Inferior parietal cortex (tissue), 1 donor: ENCODE measurements around the gene NDUFAF4.

Experiments
- DNase-seq: peaks from one replicate; pipeline ENCODE4 v3.0.0-alpha.2; 2016; ENCODE audit errors: extremely low spot score

NDUFAF4 gene

DNA sequence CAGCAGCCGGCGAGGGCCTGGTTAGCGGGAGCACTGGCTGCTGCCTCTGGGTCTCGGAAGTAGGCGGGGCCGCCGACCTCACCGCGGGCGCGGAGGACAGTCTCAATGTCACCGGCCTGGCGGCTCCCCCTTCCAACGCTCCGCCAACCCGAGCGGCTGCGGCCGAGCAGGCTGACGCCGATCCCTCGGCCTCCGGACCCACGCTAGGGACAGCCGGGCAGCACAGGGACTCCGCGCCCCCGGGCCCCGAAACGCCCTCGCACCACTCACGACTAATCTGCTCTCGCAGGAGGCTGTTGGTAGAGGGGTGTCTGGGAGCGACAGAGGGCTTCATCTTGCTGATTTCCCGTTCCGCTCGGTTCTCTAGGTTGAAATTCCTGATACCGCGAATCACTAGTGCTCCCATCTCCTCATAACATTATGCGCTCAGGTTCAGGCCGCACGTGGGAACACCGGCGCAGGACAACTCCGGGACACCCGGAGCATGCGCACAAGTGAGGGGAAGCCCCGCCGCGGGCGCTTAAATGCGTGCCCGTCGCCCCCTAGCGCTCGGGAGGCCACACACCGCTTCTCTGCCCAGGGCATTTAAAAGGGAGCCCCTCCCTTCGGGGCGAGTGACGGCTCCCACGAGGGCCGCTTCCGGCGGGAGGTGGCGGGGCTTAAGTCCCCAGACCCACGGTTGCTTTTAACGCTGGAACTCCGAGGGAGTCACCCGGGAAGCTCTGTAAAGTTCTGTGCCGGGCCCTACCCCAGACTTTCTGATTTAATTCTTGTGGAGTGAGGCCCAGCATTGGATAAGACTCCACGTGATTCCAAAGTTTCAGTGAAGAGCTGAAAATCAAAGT lies at the start of gene NDUFAF4:
NDUFAF4 (minus strand) TSS at position 496 of the 845 bp plus-strand sequence; CDS start at position 406, 90 bp downstream.
- DNase-seq, result peak; percentile 98

DNA sequence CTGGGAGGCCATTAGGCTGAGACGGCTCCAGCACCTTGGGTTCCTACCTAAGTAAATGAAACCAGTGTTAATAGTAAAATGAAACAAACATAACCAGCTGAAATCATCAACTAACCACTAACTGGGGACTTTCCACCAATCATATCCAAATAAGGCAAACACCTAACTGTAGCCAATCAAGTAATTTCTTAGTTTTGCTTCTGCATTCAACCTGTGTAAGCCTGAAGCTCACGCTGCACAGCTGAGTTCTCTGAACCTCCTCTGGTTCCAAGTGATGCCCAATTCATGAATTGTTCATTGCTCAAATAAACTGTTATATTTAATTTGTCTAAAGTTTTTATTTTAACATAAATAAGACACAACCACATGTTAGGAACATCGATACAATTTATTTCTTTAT lies 49.4 kb upstream of the NDUFAF4 start:
- no peak for DNase-seq

GRCh38 chr6:96943555-96944215 lies 46.0 kb upstream of the NDUFAF4 start:
- DNase-seq, result no peak

DNA sequence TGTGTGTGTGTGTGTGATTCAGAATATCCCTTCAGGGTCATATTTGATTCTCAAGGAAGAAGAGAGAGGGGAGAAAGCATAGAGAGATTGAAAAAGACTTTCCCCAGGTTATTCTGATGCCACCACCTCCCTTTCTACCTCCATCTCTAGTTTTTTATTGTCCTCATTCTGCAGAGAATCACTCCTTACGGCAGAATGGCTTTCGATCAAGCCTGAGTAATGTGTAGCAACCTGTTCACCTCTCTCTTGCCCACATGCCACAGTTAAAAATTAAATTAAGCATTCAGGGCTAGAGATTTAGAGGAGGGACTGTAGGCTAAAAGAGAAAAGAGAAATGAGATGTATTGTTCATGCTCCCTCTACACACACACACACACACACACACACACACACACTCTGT lies 45.0 kb upstream of the NDUFAF4 start:
- DNase-seq, result no peak

DNA sequence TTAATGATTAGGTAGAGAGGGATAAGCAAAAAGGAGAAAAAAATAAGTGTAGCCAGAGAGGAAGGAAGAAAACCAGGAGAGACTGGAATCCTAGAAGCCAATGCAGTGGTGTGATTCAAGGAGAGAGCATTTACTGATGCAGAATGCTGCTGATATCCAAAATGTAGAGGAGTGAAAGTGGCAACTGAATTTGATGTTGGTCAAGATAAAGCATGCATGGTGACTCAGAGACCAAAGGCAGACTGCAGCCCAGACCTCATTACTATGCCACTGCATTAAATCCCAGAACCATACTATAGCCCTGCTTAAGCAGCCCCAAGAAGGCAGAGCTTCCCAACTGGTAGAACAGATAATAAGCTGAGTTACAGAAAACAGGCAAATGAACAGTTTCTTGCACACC lies 42.6 kb upstream of the NDUFAF4 start:
- DNase-seq, result no peak

DNA sequence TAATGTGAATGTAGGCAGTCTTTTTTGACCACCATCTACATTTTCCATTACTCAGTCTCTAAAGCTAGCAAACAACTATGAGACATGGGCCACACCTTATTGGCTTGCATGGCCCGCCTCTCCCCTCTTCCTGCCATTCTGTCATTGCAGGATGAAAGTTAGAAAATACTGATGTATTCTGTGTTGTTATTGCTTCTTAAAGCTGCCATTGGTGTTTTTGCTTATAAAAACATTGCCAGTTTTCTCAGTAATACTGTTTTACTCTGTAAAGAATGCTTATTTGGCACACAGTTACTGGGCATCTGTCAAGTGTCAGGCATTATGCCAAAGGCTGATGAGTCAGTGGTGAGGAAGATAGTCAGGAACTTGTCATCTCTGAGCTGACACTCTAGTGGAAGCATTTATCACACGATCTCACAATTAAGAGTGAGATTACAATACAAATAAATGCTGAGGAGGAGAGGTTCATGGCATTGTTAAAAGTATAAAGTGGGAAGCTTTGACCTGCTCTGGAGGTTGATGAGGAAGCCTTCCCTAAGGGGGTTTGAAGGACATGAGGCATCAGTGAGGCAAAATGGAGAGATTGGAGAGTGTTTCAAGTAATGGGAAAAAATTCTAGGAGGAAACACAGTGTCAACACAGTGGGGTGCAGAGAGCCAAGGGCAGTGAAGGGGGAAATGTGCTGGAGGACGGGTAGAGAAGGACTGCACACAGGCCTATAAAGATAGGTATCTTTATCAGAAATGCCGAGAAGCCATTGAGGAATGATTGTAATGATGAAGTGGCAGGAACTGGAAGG lies 41.5 kb upstream of the NDUFAF4 start:
- DNase-seq, result peak; percentile 72

DNA sequence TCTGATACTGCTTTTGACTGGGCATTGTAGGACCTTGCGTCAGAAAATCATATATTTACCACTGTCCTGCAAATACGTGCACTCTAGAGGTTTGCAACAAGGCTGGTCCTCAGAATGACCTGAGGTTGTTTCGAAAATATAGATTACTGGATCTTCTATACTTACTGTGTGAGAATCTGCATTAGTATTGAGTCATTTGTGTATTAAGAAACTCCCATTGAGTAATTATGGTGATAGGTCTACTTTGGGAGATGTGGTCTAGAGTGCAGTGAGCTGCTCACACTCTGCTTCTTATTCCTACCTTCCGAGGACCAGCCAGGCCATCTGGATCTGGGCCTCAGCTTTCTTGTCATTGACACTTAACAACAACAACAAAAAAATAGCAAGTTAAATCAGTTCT lies 36.4 kb upstream of the NDUFAF4 start:
- DNase-seq, result no peak

GRCh38 chr6:96931198-96931597 lies 33.5 kb upstream of the NDUFAF4 start:
- no peak for DNase-seq

DNA sequence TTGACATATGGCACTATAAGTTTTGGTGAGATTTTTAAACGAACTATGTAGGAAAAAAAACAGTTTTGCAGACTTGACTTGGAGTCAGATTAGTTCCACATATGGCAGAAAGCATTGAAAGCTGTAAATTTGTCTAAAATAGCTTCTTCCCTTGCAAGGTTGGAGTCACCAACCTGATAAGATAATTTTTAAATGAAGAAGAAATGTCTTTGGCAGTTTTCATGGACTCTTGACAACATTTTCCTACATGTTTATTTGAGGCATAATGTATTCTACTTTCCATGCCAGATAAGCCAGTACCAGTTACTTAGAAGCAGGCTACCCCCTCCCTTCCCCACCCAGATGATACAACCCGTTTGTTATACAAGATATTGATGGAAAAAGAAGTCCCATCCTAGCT lies 32.0 kb upstream of the NDUFAF4 start:
- no peak for DNase-seq

- no peak for DNase-seq
Observed at GRCh38 chr6:96927660-96928059, 30.0 kb upstream of the NDUFAF4 start.

DNA sequence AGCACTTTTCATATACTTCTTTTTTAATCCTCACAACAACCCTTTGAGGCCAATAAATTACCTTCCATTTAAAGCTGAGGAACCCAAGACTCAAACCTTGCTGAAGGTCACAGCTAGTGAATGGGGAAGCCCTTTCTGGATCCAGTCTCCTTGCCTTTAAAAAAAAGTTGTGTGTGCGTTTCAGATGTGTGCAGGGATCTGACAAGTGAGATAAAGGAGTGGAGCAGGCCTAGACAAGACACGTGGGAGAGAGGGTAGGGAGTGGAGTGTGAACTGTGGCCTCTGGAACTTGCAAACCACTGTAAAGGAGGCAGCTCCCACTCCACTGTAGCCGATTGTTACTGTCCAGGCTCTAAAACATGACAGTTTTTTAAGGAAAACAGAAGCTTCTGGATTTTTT lies 28.7 kb upstream of the NDUFAF4 start:
- no peak for DNase-seq

GRCh38 chr6:96925290-96925687 lies 27.6 kb upstream of the NDUFAF4 start:
- DNase-seq, result peak; percentile 64

DNA sequence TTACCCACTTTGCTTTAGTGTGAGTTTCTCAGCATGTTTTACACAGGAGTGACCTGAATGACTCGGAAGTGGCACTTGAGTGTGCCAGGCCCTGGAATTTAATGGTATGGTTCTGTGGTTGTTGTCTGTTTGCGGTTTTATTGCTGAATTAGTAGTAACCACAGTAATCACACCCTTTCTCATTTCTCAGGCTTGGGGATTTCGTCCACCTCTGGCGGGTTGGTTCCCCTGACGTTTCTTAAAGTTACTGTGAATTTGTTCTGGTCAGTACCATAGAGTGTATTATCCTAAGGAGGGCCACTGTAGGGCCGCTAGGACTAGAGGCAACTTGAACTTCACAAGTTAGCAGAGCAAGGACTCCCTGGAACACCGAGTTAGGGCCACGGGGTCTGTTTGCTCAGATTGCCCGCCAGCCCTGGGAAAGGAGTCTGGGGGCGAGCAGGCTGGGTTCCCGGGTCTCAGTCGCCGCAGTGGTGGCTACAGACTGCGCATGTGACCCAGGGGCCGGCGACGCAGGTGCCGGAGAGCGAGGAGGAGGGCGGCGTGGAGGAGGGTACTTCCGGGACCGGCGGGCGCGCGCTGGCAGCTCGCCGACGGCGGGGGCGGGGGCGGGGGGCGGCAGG lies 26.3 kb upstream of the NDUFAF4 start:
- DNase-seq, result no peak

DNA sequence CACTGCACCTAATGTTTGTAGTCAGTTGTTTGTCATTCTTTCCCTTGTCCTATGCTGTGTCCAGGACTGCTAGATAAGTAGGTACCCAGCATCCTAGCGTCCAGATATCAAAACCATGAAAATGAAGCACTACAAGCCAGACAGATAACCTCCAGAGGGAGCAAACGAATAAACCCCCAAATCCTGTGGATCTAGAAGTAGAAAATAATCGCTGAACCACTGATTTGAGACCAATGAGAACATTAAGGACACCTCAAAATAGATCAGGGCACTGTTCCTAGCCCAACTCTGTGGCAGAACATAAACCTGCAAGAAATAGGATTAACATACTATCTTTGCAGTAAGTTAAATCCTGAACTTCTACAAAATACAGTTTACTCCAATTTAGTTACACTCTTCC lies 25.7 kb upstream of the NDUFAF4 start:
- no peak for DNase-seq

DNA sequence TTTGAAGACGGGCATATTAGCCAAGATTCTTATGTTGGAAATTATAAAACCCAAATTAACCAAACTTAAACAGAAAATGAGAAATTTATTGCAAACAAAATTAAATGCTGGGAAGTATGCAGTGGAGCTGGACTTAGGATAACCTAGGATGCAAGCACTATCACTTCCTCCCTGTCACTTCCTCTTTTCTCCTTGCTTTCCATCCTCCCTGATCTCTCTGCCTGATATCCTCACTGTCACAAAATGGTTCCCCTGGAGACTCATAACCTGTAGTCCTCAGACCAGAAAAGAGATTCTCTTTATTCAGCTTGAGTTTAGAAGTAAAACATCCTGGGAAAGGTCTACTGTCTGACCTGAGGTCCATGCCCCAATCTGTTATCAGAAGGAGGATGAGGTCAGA lies 19.4 kb upstream of the NDUFAF4 start:
- DNase-seq, result no peak

DNA sequence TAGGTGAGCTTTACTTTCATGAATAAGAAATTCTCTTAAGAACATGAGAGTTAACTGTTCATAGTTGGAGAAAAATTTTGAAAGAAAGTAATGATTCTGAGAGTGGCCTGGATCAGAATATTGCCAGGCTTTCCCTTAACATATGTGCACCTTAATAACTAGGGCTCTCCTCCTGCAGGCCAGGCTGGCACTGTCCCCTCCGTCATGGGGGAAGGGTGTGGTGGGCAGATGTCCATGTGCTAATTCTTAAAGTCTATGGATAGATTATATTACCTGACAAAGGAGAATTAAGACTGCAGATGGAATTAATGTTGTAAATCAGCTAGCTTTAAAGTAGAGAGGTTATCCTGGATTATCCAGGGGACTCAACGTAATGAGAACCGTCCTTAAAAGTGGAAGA lies 15.9 kb upstream of the NDUFAF4 start:
- no peak for DNase-seq

DNA sequence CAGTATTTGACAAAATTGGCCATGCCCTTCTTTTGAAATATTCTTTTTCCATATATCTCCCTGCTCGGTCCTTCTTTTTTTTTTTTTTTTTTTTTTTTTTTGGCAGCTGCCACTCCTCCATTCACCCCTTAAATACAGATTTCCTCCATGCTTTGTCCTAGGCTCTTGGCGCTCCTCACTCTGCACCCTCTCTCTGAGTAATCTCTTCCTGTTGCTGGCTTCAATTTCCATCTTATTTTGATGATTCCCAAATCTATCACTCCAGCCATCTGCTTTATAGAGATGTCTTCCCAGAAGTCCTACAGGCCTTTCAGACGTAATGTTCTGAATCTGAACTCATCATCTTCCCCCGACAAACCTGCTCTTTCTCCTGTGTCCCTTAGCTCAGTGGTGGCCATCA lies 14.1 kb upstream of the NDUFAF4 start:
- no peak for DNase-seq

- DNase-seq, result no peak
Observed at GRCh38 chr6:96911171-96911570, 13.5 kb upstream of the NDUFAF4 start.

DNA sequence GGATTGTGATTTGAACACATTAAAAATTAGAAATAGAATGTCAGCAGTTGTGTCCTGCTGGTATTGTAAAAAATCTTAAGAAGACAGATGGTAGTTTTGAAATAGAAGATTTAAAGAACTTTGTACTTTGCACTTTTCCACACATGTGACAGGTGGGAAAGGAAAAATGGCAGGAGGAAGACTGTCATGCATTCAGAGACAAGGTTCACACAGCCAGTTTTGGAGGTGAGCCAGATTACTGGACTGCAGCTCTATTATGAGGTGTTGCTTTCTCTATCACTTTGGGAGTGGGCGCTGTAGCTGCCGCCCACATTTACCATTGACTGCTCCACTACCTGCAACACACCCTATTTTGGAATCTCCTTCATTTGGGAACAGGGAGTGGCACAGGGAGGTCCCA lies 12.1 kb upstream of the NDUFAF4 start:
- DNase-seq, result no peak

- DNase-seq, result no peak
Observed at GRCh38 chr6:96907498-96907897, 9.8 kb upstream of the NDUFAF4 start.

- no peak for DNase-seq
Observed at GRCh38 chr6:96900873-96901272, 3.2 kb upstream of the NDUFAF4 start.

DNA sequence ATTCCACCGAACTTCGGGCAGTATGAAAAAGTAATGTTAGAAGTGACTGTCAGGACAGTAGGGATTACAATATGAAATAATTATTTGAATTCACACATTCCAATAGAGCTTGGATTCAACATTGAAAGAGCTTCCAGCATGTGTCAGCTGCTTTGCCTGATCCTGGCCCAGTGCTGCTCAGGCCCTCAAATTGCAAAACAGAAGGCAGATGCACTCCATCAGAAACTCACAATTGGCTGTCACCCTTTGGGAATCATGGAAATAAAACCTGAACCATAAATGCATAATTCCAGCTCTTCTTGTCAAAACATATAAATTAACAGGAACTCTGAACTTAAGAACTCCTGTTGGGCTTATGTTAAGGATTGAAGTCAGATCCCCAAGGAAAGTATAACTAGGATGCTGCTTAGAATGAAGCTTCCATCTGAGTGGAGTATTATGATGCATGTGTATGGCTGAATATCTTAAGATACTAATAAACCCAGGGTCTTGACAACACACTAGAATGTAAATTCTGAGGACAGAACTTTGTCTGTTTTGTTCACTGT lies 1.8 kb upstream of the NDUFAF4 start:
- no peak for DNase-seq
